NCI-H2196 treated with DMSO at 0.1 percent for 48 hours (cell line): ENCODE results near the gene MPDZ.

Experiments used
- DNase-seq: peaks from one replicate; lab custom pipeline; 2025; ENCODE audit not compliant: unreplicated experiment; lab: John Stamatoyannopoulos, UW

The MPDZ gene

DNA sequence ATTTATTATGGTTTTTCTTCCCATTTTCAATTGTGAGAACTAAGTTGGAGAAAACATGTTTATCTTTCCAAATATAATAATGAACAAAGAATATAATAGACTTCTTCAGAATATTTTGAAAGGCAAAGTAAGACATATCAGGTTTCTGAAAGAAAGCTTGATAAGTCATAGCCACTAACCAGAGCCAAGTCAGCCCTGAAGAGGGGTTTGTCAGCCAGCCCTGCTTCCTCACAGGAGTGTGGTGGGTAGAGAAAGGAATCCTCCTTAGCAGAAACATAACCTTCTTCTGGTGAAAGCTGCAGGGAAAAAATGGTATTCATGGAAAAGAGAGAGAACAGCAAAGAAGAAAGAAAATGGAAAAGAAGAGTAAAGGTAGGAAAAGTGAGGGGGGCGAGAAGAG lies 93.4 kb downstream of the MPDZ start:
- DNase-seq, result no peak

DNA sequence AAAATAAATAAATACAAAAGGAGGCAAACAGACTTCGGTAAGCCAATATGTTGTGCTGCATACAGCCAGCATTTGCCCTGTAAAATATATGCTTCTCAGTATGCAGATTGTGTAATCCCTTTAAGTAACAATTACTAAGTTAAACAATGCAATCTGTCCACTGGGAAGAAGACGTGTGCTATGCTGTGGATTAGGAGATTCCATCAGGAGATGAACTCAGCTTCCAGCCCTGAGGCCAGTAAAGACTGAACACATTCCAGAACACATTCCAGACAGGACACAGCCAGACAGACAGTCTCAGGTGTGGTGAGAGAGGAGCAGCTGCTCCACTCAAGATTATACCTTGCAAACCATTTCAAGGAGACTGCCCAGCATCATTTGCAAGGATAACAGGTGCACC lies 97.8 kb downstream of the MPDZ start:
- no peak for DNase-seq

DNA sequence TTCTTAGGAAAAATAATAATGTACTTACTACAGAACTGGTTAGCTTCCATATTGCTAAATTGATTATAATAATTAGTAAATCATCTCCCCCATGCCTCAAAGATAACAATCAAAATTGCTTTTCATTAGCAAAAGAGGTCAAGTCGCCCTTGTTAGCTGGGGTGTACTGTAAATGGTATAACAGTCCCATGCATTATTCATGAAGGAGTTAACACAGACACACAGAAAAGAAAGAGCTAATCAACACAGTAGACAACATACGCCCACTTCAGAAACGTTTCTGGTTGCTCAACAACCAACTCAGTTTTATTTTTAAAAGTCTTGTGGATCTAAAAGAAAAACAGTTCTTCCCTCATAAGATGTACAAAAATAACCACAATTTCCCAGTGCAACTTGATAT lies 100.2 kb downstream of the MPDZ start:
- no peak for DNase-seq

DNA sequence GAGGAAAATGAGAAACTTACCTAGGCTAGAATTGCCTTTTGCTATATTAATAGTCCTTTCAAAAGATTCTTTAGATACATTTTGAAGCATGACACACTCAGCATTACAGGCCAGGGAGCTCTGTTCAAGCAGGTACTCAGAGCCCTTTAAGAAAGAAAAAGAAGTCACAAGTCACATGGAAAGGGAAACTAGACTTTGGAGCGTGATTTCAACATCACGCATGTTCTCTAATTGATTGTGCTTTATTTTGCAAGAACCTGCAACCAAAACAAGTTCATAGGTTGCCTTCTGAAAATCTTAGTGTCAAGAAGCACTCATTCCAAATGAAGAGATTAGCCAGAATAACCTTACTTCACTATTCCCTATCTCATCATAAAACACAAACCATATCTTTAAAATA lies 103.8 kb downstream of the MPDZ start:
- no peak for DNase-seq

DNA sequence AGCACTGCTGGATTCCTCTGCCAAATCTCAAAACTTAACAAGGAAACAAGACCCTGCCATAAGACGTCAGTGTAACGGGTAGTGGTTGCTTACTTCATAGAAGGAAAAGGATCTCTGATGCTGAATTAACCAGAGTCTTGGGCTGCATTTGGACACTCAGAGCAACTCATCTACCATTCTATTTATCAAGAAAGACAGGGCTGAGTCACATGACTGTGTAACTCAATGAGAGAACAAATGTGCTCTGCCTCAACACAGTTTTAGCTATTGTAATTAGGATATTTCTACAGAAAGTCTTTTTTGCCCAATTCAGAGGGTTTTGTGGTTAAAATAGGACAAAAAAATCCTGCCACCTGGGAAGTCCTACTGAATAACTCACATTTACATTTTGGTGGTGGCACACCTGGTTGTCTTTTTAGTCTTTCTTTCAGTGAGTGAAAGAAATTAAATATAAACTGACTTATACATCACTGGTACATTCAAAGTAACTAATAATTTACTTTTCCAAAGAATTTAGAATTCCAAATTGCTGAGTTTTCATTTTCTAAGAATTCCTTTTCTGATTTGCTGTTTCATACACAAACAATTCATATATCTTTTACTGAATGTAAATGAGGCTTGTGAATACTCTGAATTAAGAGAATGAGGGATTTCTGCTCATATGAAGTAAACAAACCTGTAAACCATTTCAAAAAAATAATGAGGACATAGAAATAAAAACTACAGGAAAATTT lies 104.4 kb downstream of the MPDZ start:
- no peak for DNase-seq

DNA sequence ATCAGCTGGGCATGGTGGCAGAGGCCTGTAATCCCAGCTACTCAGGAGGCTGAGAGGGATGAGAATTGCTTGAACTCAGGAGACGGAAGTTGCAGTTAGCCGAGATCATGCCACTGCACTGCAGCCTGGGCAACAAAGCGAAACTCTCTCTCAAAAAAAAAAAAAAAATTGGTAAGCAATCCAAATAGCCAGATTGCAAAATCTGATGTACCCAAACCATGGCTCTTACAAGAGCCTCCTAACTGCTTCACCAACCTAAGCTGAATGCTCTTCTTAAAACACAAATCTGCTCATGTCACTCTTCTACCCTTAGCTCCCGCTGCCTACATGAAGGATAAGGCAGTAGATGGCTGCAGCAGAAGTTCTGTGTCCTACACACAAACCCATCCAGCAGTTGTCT lies 105.9 kb downstream of the MPDZ start:
- no peak for DNase-seq

DNA sequence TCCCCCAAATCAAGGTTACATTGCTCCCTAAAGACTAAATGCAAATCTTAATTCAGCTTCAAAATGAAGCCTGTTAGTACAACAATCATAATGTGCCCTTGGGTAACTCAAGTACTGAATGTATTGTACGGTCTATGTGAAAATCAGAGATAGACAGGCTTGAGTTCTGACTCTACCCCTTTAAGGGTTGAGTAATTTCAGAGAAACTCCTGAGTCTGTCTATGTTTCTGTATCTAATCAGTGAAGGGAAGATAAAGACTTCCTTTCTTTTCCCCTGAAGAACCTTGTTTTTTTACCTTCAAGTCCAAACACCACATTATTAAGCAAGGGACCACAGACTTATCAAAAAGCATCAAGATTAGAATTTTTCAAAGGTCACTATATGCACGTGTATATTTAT lies 108.2 kb downstream of the MPDZ start:
- no peak for DNase-seq

DNA sequence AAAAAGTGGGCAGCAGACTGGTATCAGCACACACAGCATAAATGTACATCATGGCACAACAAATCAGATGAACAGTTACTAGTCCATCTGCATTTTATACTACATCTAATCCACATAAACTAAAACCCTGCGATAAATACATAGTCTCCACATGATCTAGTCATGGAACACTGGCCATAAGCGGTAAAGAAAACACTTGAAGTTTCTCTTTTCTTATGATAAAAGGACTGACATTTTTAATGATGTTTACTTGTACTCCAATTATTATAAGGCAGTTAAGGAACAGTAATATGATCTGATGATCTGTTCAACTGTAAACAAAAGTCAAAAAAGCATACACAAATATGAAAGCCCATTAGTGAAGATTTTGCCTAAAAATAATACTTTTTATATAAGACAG lies 112.5 kb downstream of the MPDZ start:
- no peak for DNase-seq

DNA sequence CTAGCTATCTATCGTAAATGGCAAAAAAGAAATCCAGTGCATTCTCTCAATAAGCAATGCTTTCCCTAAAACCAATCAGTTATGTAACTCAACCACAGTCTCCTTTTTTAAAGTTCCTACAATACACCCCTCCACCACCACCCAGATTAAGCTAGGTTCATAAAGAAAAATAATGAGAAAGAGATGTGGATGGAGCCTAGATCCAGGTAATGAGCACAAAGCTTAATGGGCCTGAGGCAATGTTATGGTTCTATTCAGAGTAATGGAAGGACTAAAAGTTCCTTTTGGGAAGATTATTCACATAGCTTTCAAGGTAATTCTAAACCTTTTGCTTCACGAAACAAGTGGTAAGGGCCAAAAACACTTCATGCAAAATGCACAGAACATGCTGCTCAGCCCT lies 113.5 kb downstream of the MPDZ start:
- DNase-seq, result no peak

DNA sequence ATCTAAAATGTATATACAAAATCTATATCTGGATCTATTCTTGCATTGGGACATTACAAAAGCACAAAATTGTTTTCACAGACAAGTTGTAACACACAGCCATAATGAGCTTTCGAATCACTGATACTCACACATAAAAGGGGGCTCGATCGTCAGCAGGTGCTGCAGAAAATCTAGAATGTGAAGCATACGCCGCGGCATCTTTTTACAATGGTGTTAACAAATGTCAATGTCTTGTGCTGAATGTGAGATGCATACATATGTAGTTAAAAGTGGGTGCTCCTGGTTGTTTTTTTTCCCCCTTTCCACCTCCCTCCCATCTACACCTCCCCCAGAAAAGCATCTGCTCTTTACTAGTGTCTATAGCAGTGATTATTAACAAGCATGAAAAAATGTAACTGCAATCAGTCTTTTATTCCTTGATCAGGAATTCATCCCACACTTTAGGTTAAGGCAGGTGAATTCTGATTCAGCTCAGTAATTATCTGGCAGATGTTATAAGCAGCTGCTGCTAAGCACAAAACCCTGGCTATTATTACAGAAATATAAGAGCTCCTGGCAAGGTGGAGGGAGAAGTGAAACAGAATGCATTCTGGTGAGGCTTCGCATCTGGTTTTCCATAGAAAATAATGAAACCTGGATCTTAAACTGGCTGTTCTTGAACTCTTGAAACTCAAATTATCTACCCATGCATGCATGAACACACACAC lies 114.1 kb downstream of the MPDZ start:
- DNase-seq, result peak; percentile 40

DNA sequence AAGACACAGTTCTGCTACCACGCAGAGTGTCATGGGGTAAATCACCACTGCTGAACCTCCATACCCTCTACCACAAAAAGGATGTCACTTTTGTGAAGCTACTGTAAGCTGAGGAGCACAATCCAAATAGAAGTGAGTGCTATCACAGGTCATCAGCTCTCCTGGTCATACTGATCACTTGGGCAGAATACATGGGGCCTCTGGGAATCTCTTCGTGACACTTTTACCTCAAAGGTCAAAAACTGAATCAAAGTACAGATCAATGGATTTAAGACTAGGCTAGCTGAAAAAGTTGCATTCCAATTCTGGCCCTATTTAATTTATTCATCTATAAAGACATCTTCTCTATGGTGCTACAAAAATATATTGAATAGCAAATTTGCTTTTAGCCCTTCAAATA lies 115.5 kb downstream of the MPDZ start:
- DNase-seq, result no peak

DNA sequence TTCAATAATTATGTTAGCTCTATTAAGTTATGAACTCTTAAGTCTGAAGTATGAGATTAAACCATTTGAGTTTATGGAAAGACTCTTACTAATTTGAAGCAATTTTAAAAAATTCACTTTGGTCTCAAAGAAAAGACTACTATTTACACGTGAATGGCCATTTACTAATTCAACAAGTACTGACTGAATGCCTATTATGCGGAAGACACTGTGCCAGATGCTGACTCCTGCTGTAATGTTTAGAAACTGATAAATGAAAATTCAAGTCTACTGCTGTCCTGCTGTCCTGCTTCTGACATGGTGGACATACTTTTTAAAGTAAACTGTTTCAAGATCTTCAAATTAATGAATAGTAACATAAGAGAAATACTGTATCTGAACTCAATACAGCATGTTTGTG lies 116.2 kb downstream of the MPDZ start:
- DNase-seq, result no peak

DNA sequence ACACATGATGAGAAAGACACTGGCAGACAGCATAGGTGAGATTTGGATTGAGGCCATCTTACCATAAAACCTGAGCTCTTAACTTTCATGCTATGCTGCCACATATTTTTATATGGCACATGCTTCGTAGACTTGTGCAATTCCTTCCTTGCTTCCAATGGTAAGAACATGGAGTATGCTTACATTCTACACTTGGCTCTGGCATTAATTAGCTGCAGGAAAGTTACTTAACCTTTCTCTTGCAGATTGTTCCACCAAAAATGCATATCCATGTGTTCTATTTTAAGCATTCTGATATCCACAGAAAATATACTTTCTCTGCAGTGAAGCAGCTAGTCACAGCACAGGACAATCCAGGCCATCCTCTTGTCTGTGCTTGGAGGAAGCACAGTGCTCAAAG lies 119.4 kb downstream of the MPDZ start:
- no peak for DNase-seq

DNA sequence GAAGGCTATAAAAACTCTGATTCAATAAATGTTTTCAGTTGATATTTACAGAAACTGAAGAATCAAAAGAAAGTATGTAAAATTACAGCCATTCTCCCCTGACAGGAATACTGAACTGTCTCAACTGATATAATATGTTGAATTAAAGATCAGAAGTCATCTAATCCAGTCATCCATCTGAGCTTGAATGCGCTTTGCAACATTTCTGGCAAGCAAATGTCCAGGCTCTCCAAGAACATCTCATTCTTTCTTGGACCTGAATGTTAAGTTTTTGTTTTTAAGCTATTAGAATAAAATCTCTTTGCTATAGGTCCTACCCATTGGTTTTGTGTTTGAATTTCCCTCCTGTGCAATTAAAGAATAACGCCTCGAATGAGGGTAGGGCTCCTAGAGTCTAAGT lies 120.5 kb downstream of the MPDZ start:
- DNase-seq, result no peak

DNA sequence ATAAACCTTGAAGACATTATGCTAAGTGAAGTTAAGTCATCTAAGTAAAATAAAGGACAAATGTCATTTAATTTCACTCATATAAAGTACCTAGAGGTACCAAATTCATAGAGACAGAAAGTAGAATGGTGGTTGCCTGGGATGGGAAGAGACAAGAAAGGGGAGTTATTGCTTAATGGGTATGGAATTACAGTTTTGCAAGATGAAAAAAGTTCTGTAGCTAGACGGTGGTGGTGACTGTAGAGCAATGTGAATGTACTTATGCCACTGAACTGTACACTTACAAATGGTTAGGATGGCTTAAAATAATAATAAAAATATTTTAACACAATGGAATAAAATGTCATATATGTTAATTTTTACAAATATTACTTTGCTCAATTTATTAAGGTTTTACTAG lies 128.0 kb downstream of the MPDZ start:
- no peak for DNase-seq

DNA sequence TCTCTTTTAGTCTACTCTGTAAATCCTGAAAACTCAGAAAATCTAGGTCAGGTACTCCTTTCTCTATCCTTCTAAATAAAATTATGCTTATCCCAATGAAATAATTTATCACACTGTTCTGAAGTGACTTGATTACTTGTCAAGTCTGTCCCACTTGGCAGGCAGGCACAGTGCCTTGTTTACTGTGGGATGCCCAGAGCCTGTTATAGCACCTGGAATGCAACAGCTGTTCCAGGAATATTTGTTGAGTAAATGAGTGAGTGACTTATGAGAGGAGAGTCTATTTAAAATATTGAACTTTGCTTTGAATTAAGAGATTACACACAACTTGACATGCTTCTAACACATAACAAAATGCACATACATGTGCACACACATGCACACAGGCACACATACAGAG lies 130.0 kb downstream of the MPDZ start:
- DNase-seq, result no peak

DNA sequence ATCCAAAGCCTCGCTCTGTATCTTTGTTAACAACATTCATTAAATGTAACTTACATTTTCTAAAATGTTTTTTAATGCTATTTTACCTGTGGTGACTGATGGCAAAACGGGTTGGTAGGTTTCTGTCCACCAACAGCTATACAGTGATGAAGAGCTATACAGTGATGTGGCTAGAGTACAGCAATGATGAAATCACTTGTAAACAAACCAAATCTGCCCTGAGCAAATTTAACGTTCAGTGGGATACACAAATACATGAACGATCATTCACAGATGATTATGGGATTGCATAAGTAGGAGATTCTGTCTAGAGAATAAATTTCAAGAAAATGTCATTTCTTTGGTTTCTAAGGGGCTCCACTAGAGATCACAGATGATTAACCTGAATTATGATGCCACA lies 132.7 kb downstream of the MPDZ start:
- no peak for DNase-seq

DNA sequence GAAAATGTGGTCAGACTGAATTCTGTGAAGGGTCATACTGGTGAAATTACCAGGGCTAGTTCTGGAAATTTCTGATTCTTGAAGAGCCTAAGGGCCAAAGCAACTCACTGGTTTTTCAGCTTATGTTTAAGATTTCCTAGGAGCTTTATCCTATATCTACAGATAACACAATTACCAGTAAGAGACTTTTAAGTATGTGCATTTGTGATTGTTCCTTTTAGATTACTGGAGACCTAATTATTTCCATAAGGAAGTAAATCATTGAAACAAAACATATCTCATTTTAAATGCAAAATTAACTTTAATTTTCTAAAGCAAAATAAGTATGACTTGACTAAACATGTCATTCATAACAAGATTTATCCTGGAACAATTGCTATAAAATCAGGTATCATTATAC lies 134.2 kb downstream of the MPDZ start:
- no peak for DNase-seq

DNA sequence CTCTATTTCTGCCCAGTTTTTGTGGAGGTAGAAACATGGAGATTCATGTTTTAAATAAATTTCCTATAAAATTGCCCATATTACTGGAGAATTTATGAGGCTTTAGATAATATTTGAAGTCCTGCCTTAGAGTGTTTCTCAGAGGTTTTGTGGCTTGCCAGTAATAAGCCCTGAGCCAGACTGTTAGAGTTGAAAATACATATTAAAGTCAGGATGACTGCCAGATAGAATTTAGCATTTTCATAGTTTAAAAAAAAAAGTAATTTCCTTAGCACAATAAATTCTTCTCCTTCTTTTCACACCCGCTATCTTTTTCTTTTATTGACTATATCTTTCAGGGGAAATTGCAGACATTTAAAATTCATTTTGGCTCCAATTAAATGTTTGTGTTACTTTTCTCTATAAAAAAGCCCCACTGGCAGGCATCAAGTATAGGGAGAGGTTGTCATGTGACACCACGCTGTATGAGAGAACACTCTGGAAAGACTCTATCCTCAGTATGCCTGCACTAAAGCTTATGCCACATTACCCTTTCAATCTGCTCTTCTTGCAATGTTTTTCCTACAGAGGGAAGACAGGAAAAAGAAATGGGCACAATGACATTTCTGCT lies 135.2 kb downstream of the MPDZ start:
- DNase-seq, result no peak

DNA sequence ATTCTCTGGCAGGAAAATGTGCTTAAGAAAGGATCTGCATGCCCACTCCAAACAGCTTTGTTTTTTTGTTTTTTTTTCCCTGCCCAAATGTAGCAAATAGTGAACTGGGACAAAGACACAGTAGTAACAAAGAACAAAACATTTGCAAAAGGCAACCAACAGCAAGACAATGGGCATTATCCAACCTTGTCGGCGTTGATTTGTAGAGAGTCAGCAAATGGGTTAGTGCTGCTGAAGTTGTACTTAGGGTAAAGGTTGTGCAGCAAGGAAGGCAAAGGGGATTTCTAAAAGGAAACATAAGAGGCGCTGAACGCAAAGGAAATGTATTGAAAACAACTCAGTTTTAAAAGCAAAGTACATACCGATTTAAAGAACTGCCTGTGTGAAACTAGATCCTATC lies 136.2 kb downstream of the MPDZ start:
- DNase-seq, result no peak

DNA sequence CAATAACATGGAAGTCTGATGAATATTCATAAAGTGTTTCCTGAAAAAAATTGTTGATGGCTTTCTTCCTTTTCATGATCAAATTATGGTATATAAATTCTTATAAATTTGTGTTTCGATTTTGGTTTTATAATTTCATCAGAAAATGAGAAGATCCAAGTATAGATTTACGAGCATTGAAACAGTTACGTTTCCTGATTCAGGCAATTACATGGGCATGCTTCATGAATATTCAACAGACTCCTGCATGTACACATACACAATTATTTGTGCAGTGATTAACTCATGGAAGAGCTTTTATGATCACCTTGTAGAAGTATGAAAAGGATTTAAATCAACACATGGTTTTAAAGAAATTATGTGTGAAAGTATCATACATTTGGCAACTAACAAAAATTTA lies 136.7 kb downstream of the MPDZ start:
- DNase-seq, result no peak

DNA sequence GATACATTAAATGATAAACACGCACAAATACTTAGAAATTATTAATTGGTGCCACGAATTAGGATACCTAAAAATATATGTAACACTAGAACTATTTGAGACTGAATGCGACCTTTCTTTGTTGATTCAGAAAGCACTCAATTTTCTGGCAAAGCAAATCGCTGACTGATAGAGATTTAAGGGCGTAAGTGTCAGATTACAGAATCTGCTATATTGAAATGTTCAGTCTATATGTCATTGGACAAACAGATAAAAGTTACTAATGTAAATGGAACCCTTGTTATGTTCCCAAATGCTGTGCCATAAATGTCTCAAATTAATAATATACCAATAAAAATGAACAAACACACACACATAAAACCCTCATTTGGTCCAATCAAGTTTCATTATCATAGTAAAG lies 137.9 kb downstream of the MPDZ start:
- no peak for DNase-seq
